HG03460 (cell line): Measurements from ENCODE around the gene PDZRN4.

Experiments used
- ATAC-seq: cut with Tn5 transposase; IDR thresholded peaks from one replicate; pipeline ENCODE4 v1.9.1; 2021; ENCODE audit not compliant: unreplicated experiment

The PDZRN4 gene

GRCh38 chr12:41356181-41356580, 168.1 kb downstream of the PDZRN4 start:
- ATAC-seq = no peak

- no peak for ATAC-seq
Measured at GRCh38 chr12:41361738-41362137, 173.6 kb downstream of the PDZRN4 start.

GRCh38 chr12:41362510-41362909, 174.4 kb downstream of the PDZRN4 start:
- no peak for ATAC-seq

GRCh38 chr12:41362931-41363330, 174.8 kb downstream of the PDZRN4 start:
- no peak for ATAC-seq

- no peak for ATAC-seq
Measured at GRCh38 chr12:41364211-41364610, 176.1 kb downstream of the PDZRN4 start.

- no peak for ATAC-seq
Measured at GRCh38 chr12:41365653-41366171, 177.6 kb downstream of the PDZRN4 start.

GRCh38 chr12:41367726-41368405, 179.7 kb downstream of the PDZRN4 start:
- ATAC-seq = no peak

- ATAC-seq = no peak
Measured at GRCh38 chr12:41380878-41381277, 192.8 kb downstream of the PDZRN4 start.

GRCh38 chr12:41402801-41403200, 214.7 kb downstream of the PDZRN4 start:
- no peak for ATAC-seq

- ATAC-seq = no peak
Measured at GRCh38 chr12:41407232-41407799, 219.2 kb downstream of the PDZRN4 start.

GRCh38 chr12:41409628-41410027, 221.5 kb downstream of the PDZRN4 start:
- ATAC-seq = no peak

GRCh38 chr12:41418586-41418985, 230.5 kb downstream of the PDZRN4 start:
- no peak for ATAC-seq

- no peak for ATAC-seq
Measured at GRCh38 chr12:41419131-41419893, 231.2 kb downstream of the PDZRN4 start.

- no peak for ATAC-seq
Measured at GRCh38 chr12:41424651-41425050, 236.5 kb downstream of the PDZRN4 start.

GRCh38 chr12:41433460-41433859, 245.3 kb downstream of the PDZRN4 start:
- no peak for ATAC-seq

- ATAC-seq = no peak
Measured at GRCh38 chr12:41436076-41436475, 248.0 kb downstream of the PDZRN4 start.

GRCh38 chr12:41437563-41437962, 249.4 kb downstream of the PDZRN4 start:
- ATAC-seq = no peak

GRCh38 chr12:41438854-41439541, 250.9 kb downstream of the PDZRN4 start:
- no peak for ATAC-seq

- no peak for ATAC-seq
Measured at GRCh38 chr12:41439801-41440200, 251.7 kb downstream of the PDZRN4 start.

GRCh38 chr12:41441180-41441579, 253.1 kb downstream of the PDZRN4 start:
- ATAC-seq = no peak

GRCh38 chr12:41442896-41443295, 254.8 kb downstream of the PDZRN4 start:
- ATAC-seq = no peak
